Breast epithelium (tissue), 3 donors: ENCODE measurements around the gene C1QTNF7.

Experiments
- POLR2A ChIP-seq: fragments of 450-650 bp; IDR thresholded peaks from one replicate; pipeline ENCODE4 v1.6.1; 2016; ENCODE audit warnings: antibody characterized with exemption, mild to moderate bottlenecking, moderate library complexity
- POLR2AphosphoS5 ChIP-seq, 3 donors: sonication (generic); formaldehyde crosslinking; IDR thresholded peaks; one replicate each; pipeline ENCODE4 v1.6.1; 2017; ENCODE audit warnings: antibody characterized with exemption in 3 of 3
- TF ChIP-seq, protein P1 (sequence below), 3 donors: fragments of 450-650 bp; IDR thresholded peaks; one replicate each; pipeline ENCODE4 v1.5.1; 2016 to 2017; ENCODE audit warnings: antibody characterized with exemption in 3 of 3, mild to moderate bottlenecking in 3 of 3, moderate library complexity in 3 of 3

DNA sequence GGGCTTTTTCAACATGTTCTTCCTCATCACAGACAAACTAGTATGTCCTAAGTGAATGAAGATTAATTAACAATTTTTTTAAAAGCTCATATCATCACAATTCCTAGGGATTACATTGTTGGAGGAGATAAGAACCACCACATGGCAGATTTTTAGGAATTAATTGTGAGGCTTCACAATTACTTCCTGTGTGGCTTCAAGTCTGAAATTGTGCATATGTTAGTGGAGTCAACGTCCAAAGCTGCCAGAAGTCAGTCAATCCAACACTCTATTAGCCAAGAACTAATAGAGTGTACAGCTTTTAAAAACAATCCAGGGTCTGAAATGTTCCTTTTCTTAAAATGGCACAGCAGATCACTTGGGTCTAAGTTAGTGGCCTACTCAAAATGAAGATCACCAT, 49.3 kb upstream of the C1QTNF7 start:
- TF ChIP-seq POLR2AphosphoS5 (IDR thresholded peaks at IDR 0.05) = no peak
- TF ChIP-seq, protein P1, sequence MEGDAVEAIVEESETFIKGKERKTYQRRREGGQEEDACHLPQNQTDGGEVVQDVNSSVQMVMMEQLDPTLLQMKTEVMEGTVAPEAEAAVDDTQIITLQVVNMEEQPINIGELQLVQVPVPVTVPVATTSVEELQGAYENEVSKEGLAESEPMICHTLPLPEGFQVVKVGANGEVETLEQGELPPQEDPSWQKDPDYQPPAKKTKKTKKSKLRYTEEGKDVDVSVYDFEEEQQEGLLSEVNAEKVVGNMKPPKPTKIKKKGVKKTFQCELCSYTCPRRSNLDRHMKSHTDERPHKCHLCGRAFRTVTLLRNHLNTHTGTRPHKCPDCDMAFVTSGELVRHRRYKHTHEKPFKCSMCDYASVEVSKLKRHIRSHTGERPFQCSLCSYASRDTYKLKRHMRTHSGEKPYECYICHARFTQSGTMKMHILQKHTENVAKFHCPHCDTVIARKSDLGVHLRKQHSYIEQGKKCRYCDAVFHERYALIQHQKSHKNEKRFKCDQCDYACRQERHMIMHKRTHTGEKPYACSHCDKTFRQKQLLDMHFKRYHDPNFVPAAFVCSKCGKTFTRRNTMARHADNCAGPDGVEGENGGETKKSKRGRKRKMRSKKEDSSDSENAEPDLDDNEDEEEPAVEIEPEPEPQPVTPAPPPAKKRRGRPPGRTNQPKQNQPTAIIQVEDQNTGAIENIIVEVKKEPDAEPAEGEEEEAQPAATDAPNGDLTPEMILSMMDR (IDR thresholded peaks at IDR 0.05) = no peak
- no peak for TF ChIP-seq POLR2A
